Endothelial cell of umbilical vein (primary cell): ENCODE measurements around the gene MRGPRD. TPM values are rescaled to one million over a fixed set of nuclear protein-coding genes. Genes with fewer than 3 reads are reported as not detected.
A peak's percentile ranks its signal among the peaks of the same experiment; 100 is the strongest.

Experiments
- BruUV-seq: library from RNA; stranded (reverse); fragments of 400-500 nt; replicated peaks from 2 replicates; lab custom pipeline; 2021; lab: Mats Ljungman, UMichigan
- CTCF ChIA-PET: fragments of 300-600, 350-600 bp; sonication (Branson Sonifier 250); formaldehyde crosslinking; loops from one replicate; lab custom pipeline; 2021; ENCODE audit warnings: antibody characterized with exemption, inconsistent platforms; lab: Charles Lee
- POLR2A ChIA-PET: fragments of 300-600, 350-600 bp; sonication (Branson Sonifier 250); formaldehyde crosslinking; loops from one replicate; lab custom pipeline; 2021; ENCODE audit warnings: antibody characterized with exemption, inconsistent platforms; lab: Charles Lee
- DNase-seq: peaks from one replicate; pipeline ENCODE4 v3.0.0-alpha.2; 2011; ENCODE audit warnings: low read depth, low spot score
- FAIRE-seq: peaks from 2 replicates; lab custom pipeline; 2011; peaks lifted over from hg19 to GRCh38; lab: Jason Lieb, UNC
- H2AFZ ChIP-seq: 2 replicates; pipeline ENCODE4 v1.6.0; 2012; ENCODE audit warnings: low read depth, low read length, control low read depth, inconsistent platforms
- H3K27ac ChIP-seq: 2 replicates; pipeline ENCODE4 v1.5.1; 2011; ENCODE audit warnings: low read depth, mild to moderate bottlenecking, control low read depth, low read length, moderate library complexity; ENCODE audit not compliant: insufficient read depth
- H3K27me3 ChIP-seq, 2 experiments: 2 replicates each; pipeline versions ENCODE4 v1.6.0 to v1.6.1; 2011; ENCODE audit warnings: low read length in 2 of 2, mixed read lengths in 1 of 2; ENCODE audit not compliant: control insufficient read depth in 2 of 2, insufficient read depth in 2 of 2
- H3K36me3 ChIP-seq, 2 experiments: 2 replicates in 1 of 2; 3 replicates in 1 of 2; pipeline ENCODE4 v1.5.1; 2011; ENCODE audit warnings: low read length in 2 of 2, mild to moderate bottlenecking in 1 of 2, moderate library complexity in 1 of 2; ENCODE audit not compliant: control insufficient read depth in 2 of 2, insufficient read depth in 2 of 2; ENCODE audit errors: extremely low read depth in 1 of 2
- H3K4me1 ChIP-seq: 3 replicates; pipeline ENCODE4 v1.5.1; 2011; ENCODE audit warnings: mild to moderate bottlenecking, low read length; ENCODE audit not compliant: control insufficient read depth, insufficient read depth; ENCODE audit errors: extremely low read depth
- H3K4me2 ChIP-seq: 2 replicates; pipeline ENCODE4 v1.6.1; 2011; ENCODE audit warnings: low read length, control low read depth, mixed read lengths; ENCODE audit not compliant: insufficient read depth
- H3K4me3 ChIP-seq, 3 experiments: fragments of 200-600 bp in 1 of 3; sonication (generic), shearing (Covaris generic) in 1 of 3; replicated peaks in 1 of 3; 2 replicates each; pipeline ENCODE4 v1.5.1; 2011 to 2016; ENCODE audit warnings: control low read depth in 3 of 3, low read length in 3 of 3, mild to moderate bottlenecking in 2 of 3, inconsistent platforms in 1 of 3, low read depth in 1 of 3, moderate library complexity in 1 of 3; ENCODE audit not compliant: insufficient read depth in 1 of 3
- H3K79me2 ChIP-seq: 2 replicates; pipeline ENCODE4 v1.6.0; 2012; ENCODE audit warnings: low read length, inconsistent platforms; ENCODE audit not compliant: control insufficient read depth, insufficient read depth
- H3K9ac ChIP-seq: replicated peaks from 2 replicates; pipeline ENCODE3; 2011; ENCODE audit warnings: low read length, control low read depth; ENCODE audit not compliant: insufficient read depth; ENCODE audit errors: extremely low read depth
- H3K9me1 ChIP-seq: replicated peaks from 3 replicates; pipeline ENCODE4 v1.6.0; 2011; ENCODE audit warnings: mild to moderate bottlenecking, low read length; ENCODE audit not compliant: control insufficient read depth, insufficient read depth; ENCODE audit errors: extremely low read depth
- H3K9me3 ChIP-seq: replicated peaks from 2 replicates; pipeline ENCODE4 v1.5.1; 2012; ENCODE audit warnings: low read length, inconsistent platforms; ENCODE audit not compliant: control insufficient read depth, insufficient read depth
- H4K20me1 ChIP-seq: replicated peaks from 2 replicates; pipeline ENCODE3; 2011; ENCODE audit warnings: mild to moderate bottlenecking, low read length; ENCODE audit not compliant: control insufficient read depth, insufficient read depth; ENCODE audit errors: extremely low read depth
- EZH2 ChIP-seq: IDR thresholded peaks from 2 replicates; pipeline ENCODE4 v1.6.1; 2012; ENCODE audit warnings: borderline replicate concordance, low read depth, mild to moderate bottlenecking, moderate library complexity, low read length, inconsistent platforms; ENCODE audit not compliant: severe bottlenecking
- FOS ChIP-seq: IDR thresholded peaks from 2 replicates; pipeline ENCODE4 v1.6.1; 2011; ENCODE audit warnings: mild to moderate bottlenecking, low read length, moderate library complexity, borderline replicate concordance; ENCODE audit not compliant: insufficient read depth
- GATA2 ChIP-seq: IDR thresholded peaks from 2 replicates; pipeline ENCODE4 v1.7.0; 2011; ENCODE audit warnings: low read depth, mild to moderate bottlenecking, moderate library complexity, mixed read lengths, low read length; ENCODE audit not compliant: insufficient read length, insufficient read depth
- JUN ChIP-seq: IDR thresholded peaks from 2 replicates; pipeline ENCODE4 v1.6.1; 2011; ENCODE audit warnings: borderline replicate concordance, low read depth; ENCODE audit not compliant: insufficient read length, insufficient read depth
- MYC ChIP-seq: IDR thresholded peaks from one replicate; pipeline ENCODE4 v1.6.1; 2011; ENCODE audit warnings: mild to moderate bottlenecking, low read depth, low read length
- POLR2A ChIP-seq: IDR thresholded peaks from 2 replicates; pipeline ENCODE4 v1.6.1; 2012; ENCODE audit warnings: low read depth, mild to moderate bottlenecking, control low read depth, low read length
- POLR2AphosphoS5 ChIP-seq: IDR thresholded peaks from 2 replicates; pipeline ENCODE4 v1.6.1; 2012; ENCODE audit warnings: low read depth, mild to moderate bottlenecking, control low read depth, low read length, moderate library complexity; ENCODE audit not compliant: insufficient read depth
- dilution Hi-C: fragments of 300-500 bp; cut with MboI; formaldehyde crosslinking; loops from one replicate; pipeline ENCODE4 v1.15.0; 2019; ENCODE audit warnings: low sequenced_read_pairs; ENCODE audit not compliant: extremely low pct_ligation_motif_present
- intact Hi-C: fragments of 100-400 bp; cut with micrococcal nuclease; formaldehyde crosslinking; loops from one replicate; pipeline ENCODE4 v1.10.0; 2022
- polyA plus RNA-seq, 4 experiments: library from polyadenylated mRNA; depleted of rRNA in 3 of 4; stranded (reverse) in 3 of 4; unstranded in 1 of 4; fragments of >200 nt; gene quantifications; 2 replicates each; pipeline versions ENCODE4 v1.2.1 to v1.2.3, GENCODE V29; 2011 to 2012; ENCODE audit warnings: missing spikeins in 1 of 4
- total RNA-seq: library from RNA; stranded (reverse); gene quantifications from 2 replicates; pipeline ENCODE4 v1.2.3, GENCODE V29; 2021
- TF ChIP-seq, protein P1 (sequence below), 2 donors: IDR thresholded peaks; 1 replicate in 1 of 2; 2 replicates in 1 of 2; pipeline ENCODE4 v1.5.1; 2011; ENCODE audit warnings: low read length in 2 of 2, mild to moderate bottlenecking in 2 of 2, moderate library complexity in 2 of 2, control low read depth in 1 of 2, inconsistent platforms in 1 of 2, low read depth in 1 of 2; ENCODE audit not compliant: insufficient read depth in 1 of 2; ENCODE audit errors: extremely low read depth in 1 of 2
- TF ChIP-seq, protein P2 (sequence below): IDR thresholded peaks from 2 replicates; pipeline ENCODE4 v1.6.1; 2011; ENCODE audit not compliant: insufficient read depth, insufficient read length

MRGPRD gene
- total and polyA plus RNA-seq, 2 donors (not counting 3 experiments of a cell fraction or from before 2014, with no cell fraction given) = not detected

DNA sequence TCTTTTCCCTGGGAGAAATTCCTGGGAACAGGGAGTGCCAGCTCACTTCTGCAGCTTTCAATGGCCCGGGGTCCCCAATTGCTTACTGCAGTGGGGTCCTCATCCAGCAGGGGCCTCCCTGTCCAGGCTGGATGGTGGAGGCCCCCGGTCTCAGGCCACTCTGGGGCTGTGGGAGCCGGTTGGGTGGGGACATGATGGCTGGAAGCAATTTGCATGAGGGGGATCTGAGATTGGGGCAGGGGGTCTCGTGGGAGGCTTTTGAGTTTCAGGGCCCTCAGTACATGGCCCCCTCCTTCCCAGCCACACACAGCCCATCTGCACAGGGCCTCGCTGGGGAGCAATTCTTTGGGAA lies 25.2 kb downstream of the MRGPRD start:
- H3K4me2 ChIP-seq = peak overlapping the region; percentile 1
- FAIRE-seq = no peak
- POLR2A ChIA-PET = interaction anchor here (0.6 kb wide), 1 partner anchor 81 kb away, joined by 3 read pairs; no protein-coding TSS in a partner anchor

More for the DNA sequence above, 25.2 kb downstream of the MRGPRD start:
- no peak for DNase-seq
- H3K36me3 ChIP-seq = no peaks in the 10 kb centered on the region
- no peaks in the 10 kb centered on the region for H3K27me3 ChIP-seq
- H3K27ac ChIP-seq = no peak overlapping the region
- TF ChIP-seq, protein P1, sequence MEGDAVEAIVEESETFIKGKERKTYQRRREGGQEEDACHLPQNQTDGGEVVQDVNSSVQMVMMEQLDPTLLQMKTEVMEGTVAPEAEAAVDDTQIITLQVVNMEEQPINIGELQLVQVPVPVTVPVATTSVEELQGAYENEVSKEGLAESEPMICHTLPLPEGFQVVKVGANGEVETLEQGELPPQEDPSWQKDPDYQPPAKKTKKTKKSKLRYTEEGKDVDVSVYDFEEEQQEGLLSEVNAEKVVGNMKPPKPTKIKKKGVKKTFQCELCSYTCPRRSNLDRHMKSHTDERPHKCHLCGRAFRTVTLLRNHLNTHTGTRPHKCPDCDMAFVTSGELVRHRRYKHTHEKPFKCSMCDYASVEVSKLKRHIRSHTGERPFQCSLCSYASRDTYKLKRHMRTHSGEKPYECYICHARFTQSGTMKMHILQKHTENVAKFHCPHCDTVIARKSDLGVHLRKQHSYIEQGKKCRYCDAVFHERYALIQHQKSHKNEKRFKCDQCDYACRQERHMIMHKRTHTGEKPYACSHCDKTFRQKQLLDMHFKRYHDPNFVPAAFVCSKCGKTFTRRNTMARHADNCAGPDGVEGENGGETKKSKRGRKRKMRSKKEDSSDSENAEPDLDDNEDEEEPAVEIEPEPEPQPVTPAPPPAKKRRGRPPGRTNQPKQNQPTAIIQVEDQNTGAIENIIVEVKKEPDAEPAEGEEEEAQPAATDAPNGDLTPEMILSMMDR (IDR thresholded peaks at IDR 0.05; ENCODE audit: extremely low read depth in 1 of 2, insufficient read depth in 1 of 2, low read depth in 1 of 2, low read length in 2 of 2) = no peak
- no peak for TF ChIP-seq POLR2AphosphoS5
- TF ChIP-seq, protein P2, sequence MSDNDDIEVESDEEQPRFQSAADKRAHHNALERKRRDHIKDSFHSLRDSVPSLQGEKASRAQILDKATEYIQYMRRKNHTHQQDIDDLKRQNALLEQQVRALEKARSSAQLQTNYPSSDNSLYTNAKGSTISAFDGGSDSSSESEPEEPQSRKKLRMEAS = no peak
- TF ChIP-seq POLR2A = no peak
- TF ChIP-seq GATA2 = no peak
- TF ChIP-seq FOS = no peak
- TF ChIP-seq EZH2 = no peak
- TF ChIP-seq MYC = no peak
- TF ChIP-seq JUN = no peak
- peaks cover 8% of the 10 kb centered on the region for H3K4me1 ChIP-seq
- H3K9me3 ChIP-seq = no peaks in the 10 kb centered on the region
- intact Hi-C loops = loop anchor here (5.0 kb wide), 1 partner anchor 132 kb away; no protein-coding TSS in a partner anchor
- no peaks in the 10 kb centered on the region for H4K20me1 ChIP-seq
- H3K9me1 ChIP-seq = no peaks in the 10 kb centered on the region
- peak overlapping the region; percentile 77 for H2AFZ ChIP-seq
- no peak overlapping the region for H3K9ac ChIP-seq
- H3K79me2 ChIP-seq = no peaks in the 10 kb centered on the region
- no peak overlapping the region for H3K4me3 ChIP-seq
- no TSS peak for BruUV-seq
- dilution Hi-C loops = no loop called here
- CTCF ChIA-PET = interaction anchor here (1.0 to 1.3 kb wide), 3 partner anchors 9 to 104 kb away, joined by 3 to 4 read pairs (median 3); no protein-coding TSS in a partner anchor
